ENCODE data around the gene SPRTN. TPM values are rescaled to one million over a fixed set of nuclear protein-coding genes. Genes with fewer than 3 reads are reported as not detected.
A peak's percentile ranks its signal among the peaks of the same experiment; 100 is the strongest.

SPRTN gene
- total and polyA plus RNA-seq, 11 donors: 3.2 to 10.6 (median 8.0) TPM

DNA sequence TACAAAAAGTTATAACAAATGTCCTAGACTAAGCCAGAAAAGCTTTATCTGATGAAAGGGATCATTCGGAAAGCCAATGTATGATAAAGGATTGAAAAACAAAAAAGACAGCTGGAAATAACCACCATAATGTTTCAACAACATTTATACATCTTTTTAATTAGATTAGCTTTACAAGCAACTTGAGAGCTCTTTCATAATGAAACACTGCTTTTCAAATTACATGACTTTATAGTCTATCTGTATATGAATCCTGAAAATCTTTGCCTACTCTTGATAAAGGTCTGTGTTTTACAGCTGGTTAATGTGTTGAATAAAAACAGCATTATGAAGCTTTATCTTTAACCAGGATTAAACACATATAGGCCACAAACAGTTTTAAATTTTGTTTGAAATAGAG lies 25.5 kb downstream of the SPRTN start:
- no peak for DNase-seq
- Histone ChIP-seq H3K27me3 (no peaks in the 10 kb centered on the region), H3K4me3 (no peak overlapping the region), H3K9me3 (no peaks in the 10 kb centered on the region), H3K27ac (no peak overlapping the region), H3K36me3 (peaks cover 0 to 79% (median 31%) of the 10 kb centered on the region in 9 donors), H3K4me1 (peaks cover 0 to 20% (median 5%) of the 10 kb centered on the region in 12 donors)
- TF ChIP-seq POLR2A (IDR thresholded peaks at IDR 0.05): no peak
- TF ChIP-seq, protein P1, sequence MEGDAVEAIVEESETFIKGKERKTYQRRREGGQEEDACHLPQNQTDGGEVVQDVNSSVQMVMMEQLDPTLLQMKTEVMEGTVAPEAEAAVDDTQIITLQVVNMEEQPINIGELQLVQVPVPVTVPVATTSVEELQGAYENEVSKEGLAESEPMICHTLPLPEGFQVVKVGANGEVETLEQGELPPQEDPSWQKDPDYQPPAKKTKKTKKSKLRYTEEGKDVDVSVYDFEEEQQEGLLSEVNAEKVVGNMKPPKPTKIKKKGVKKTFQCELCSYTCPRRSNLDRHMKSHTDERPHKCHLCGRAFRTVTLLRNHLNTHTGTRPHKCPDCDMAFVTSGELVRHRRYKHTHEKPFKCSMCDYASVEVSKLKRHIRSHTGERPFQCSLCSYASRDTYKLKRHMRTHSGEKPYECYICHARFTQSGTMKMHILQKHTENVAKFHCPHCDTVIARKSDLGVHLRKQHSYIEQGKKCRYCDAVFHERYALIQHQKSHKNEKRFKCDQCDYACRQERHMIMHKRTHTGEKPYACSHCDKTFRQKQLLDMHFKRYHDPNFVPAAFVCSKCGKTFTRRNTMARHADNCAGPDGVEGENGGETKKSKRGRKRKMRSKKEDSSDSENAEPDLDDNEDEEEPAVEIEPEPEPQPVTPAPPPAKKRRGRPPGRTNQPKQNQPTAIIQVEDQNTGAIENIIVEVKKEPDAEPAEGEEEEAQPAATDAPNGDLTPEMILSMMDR (IDR thresholded peaks at IDR 0.05): no peak
- intact Hi-C loops (cut with DNase I): loop anchor here in 3 of 10 donors (5.0 kb wide), 3 partner anchors 49 to 239 kb away; no protein-coding TSS in a partner anchor
- ATAC-seq: no peak
- 77 to 85% (median 80%) methylated on average over 1 of the region's 1 CpG for WGBS, 4 donors

DNA sequence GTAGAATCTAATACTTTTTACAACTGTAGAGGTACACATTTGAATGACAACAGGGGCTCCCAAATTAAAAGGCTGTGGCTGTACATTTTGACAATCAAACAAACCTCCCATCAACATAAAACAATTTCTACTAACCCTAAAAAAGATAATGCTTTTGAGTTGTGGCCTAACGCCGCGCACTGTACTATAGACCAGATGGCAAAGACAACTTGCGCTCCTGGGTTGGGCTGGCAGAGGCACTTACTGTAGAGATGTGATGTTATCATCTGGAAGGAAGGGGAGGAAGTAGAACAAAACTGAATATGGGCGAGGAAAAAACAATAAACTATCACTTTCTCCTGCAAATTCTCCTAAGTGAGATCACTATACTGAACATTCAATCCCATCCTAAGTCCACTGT lies 26.1 kb downstream of the SPRTN start:
- WGBS, 4 donors: 73 to 81% (median 78%) methylated on average over 5 of the region's 5 CpGs
- peaks cover 0 to 81% (median 37%) of the 10 kb centered on the region in 9 donors for H3K36me3 ChIP-seq
- DNase-seq (no peak), ATAC-seq (no peak)
- TF ChIP-seq, protein P1 (IDR thresholded peaks at IDR 0.05): no peak
- TF ChIP-seq POLR2A (IDR thresholded peaks at IDR 0.05): no peak
- H3K4me1 ChIP-seq: peaks cover 0 to 20% (median 4%) of the 10 kb centered on the region in 12 donors
- intact Hi-C loops (cut with DNase I): loop anchor here in 3 of 10 donors (5.0 kb wide), 3 partner anchors 48 to 238 kb away; no protein-coding TSS in a partner anchor
- H3K27ac ChIP-seq: no peak overlapping the region
- no peak overlapping the region for H3K4me3 ChIP-seq
- H3K9me3 ChIP-seq: no peaks in the 10 kb centered on the region
- no peaks in the 10 kb centered on the region for H3K27me3 ChIP-seq

DNA sequence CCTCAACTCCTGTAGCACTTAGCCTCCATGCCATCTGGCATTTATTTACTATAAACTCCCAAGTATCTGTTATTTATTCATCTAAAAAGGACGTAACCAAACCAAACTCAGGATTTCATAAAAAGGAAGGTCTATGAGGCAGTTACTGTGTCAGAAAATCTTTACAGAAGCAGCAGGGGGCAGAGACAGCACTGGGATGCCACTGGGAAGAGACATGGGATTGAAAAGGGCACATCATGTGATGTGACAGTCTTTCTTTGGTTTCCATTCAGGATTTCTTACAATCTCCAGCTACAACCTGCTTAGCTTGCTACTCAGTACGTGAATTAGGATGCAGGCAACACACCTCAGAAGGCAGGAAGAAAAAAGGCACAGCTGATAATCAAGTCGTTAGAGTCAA lies 31.2 kb downstream of the SPRTN start:
- no peak for DNase-seq
- Histone ChIP-seq H3K27ac (no peak overlapping the region), H3K9me3 (no peaks in the 10 kb centered on the region), H3K4me1 (peaks cover 0 to 7% (median 0%) of the 10 kb centered on the region in 12 donors), H3K36me3 (peaks cover 0 to 83% (median 53%) of the 10 kb centered on the region in 9 donors), H3K4me3 (no peak overlapping the region), H3K27me3 (no peaks in the 10 kb centered on the region)
- 69 to 73% (median 71%) methylated on average over 3 of the region's 3 CpGs for whole genome bisulfite sequencing, 4 donors
- intact Hi-C loops (cut with DNase I): no loop called here
- no peak for TF ChIP-seq POLR2A (IDR thresholded peaks at IDR 0.05)
- TF ChIP-seq, protein P1 (IDR thresholded peaks at IDR 0.05): peak in 2 of 12 donors; percentile 11 to 12
- peak in 1 of 4 donors; percentile 24 for ATAC-seq

DNA sequence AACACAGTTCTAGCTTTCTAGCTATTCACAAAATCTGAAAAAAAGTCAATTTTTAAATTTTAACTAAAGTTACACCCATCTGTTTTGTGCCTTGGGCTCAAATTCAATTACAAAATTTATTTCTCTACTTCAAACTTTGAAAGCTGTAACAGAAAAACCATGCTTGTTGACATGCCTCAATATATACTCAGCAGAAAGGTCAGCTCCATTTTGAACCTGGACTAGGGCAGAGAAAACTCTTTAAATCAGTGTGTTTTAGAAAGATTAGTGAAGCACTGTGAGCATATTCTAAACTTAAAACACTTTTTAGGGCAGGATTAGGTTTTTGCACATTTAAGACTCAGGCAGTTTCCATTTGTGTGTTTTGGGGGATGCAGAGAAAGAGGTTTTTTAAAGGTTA lies 34.4 kb downstream of the SPRTN start:
- Histone ChIP-seq H3K4me1 (peaks cover 0 to 28% (median 17%) of the 10 kb centered on the region in 12 donors), H3K4me3 (no peak overlapping the region), H3K36me3 (peaks cover 0 to 51% (median 23%) of the 10 kb centered on the region in 9 donors), H3K9me3 (no peaks in the 10 kb centered on the region), H3K27ac (no peak overlapping the region), H3K27me3 (no peaks in the 10 kb centered on the region)
- ATAC-seq (no peak), DNase-seq (no peak)
- TF ChIP-seq, protein P1 (IDR thresholded peaks at IDR 0.05): no peak
- no peak for TF ChIP-seq POLR2A (IDR thresholded peaks at IDR 0.05)
- intact Hi-C loops (cut with DNase I): no loop called here
